ENCODE measurements around the gene IMMP2L.

DNA sequence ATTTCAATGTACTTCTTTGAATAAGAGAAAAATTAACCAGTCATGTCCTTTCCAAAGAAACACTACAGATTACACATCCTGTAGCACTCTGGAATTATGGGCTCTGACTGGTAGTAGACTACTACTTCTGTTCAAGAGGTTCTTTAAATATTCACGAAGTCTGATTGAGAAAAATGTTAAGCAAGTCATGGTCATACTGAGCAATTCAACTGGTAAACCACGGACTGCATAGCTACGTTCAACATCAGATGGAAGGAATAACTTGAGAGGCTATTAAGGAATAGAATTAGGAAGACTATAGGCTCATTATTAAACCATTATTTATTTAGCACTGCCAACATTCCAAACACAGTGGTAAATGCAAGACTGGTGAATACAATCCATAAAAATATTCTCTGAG is 160.8 kb downstream of the IMMP2L start:
- TF ChIP-seq CTCF (IDR thresholded peaks at IDR 0.05) (no peak), POLR2A (IDR thresholded peaks at IDR 0.05) (no peak)

All from thyroid gland (tissue), 4 donors.